Uterus (tissue), 4 donors: ENCODE data around the gene TTPAL. TPM values are rescaled to one million over a fixed set of nuclear protein-coding genes. Genes with fewer than 3 reads are reported as not detected.

ENCODE experiments used
- DNase-seq, 2 donors: peaks; one replicate each; pipeline ENCODE4 v3.0.0-alpha.2; 2019 to 2020
- H3K27ac ChIP-seq, 2 donors: fragments of 200-600 bp; sonication (generic); 1 replicate in 1 of 2; 2 replicates in 1 of 2; pipeline ENCODE4 v1.5.1; 2016 to 2018
- H3K27me3 ChIP-seq, 2 donors: fragments of 200-600 bp; sonication (generic); one replicate each; pipeline ENCODE4 v1.5.1; 2018 to 2019; ENCODE audit warnings: control low read depth in 1 of 2
- H3K36me3 ChIP-seq, 2 donors: fragments of 200-600 bp; sonication (generic); one replicate each; pipeline ENCODE4 v1.5.1; 2019; ENCODE audit warnings: control low read depth in 1 of 2
- H3K4me1 ChIP-seq, 2 donors: fragments of 200-600 bp; sonication (generic); one replicate each; pipeline ENCODE4 v1.5.1; 2018 to 2019; ENCODE audit warnings: control low read depth in 1 of 2
- H3K4me3 ChIP-seq, 2 donors: fragments of 200-600 bp; sonication (generic); 1 replicate in 1 of 2; 2 replicates in 1 of 2; pipeline ENCODE4 v1.5.1; 2018 to 2019; ENCODE audit warnings: mild to moderate bottlenecking in 1 of 2
- H3K9me3 ChIP-seq, 2 donors: fragments of 200-600 bp; sonication (generic); one replicate each; pipeline ENCODE4 v1.5.1; 2019; ENCODE audit warnings: control low read depth in 1 of 2
- CTCF ChIP-seq, 4 experiments: fragments of 200-600 bp in 2 of 4; fragments of 450-650 bp in 2 of 4; sonication (generic) in 2 of 4; IDR thresholded peaks; one replicate each; pipeline ENCODE4 v1.5.1; 2016 to 2019; ENCODE audit warnings: antibody characterized with exemption in 4 of 4, mild to moderate bottlenecking in 2 of 4, moderate library complexity in 1 of 4
- POLR2A ChIP-seq, 2 donors: fragments of 450-650 bp; IDR thresholded peaks; one replicate each; pipeline ENCODE4 v1.6.1; 2016; ENCODE audit warnings: antibody characterized with exemption in 2 of 2, mild to moderate bottlenecking in 1 of 2, moderate library complexity in 1 of 2
- intact Hi-C: fragments of 100-400 bp; cut with DNase I; formaldehyde crosslinking; loops from one replicate; pipeline ENCODE4 v1.15.1; 2023; ENCODE audit warnings: low total_unique reads
- total RNA-seq, 4 donors: library from RNA; depleted of rRNA in 3 of 4; stranded (reverse); fragments of >200 nt in 3 of 4; gene quantifications; one replicate each; pipeline versions ENCODE4 v1.1.0 to v1.2.4, GENCODE V29; 2014 to 2023
- donor health status: DM: yes; HTN: yes; CAD: no.

The TTPAL gene
- total RNA-seq, 4 donors from 2014 or later: 4.9 to 18.2 (median 10.0) TPM

GRCh38 chr20:44485830-44486198 lies 10.1 kb downstream of the TTPAL start:
- DNase-seq: no peak
- Histone ChIP-seq H3K4me3 (no peak overlapping the region), H3K36me3 (no peaks in the 10 kb centered on the region), H3K4me1 (no peaks in the 10 kb centered on the region), H3K27me3 (no peaks in the 10 kb centered on the region), H3K9me3 (no peaks in the 10 kb centered on the region), H3K27ac (peak overlapping the region; percentile 15 to 32)
- no peak for TF ChIP-seq CTCF (IDR thresholded peaks at IDR 0.05)
- no peak for TF ChIP-seq POLR2A (IDR thresholded peaks at IDR 0.05)
- intact Hi-C loops: no loop called here

GRCh38 chr20:44488551-44488950 lies 12.9 kb downstream of the TTPAL start:
- TF ChIP-seq POLR2A (IDR thresholded peaks at IDR 0.05) (no peak), CTCF (IDR thresholded peaks at IDR 0.05) (no peak)
- H3K4me3 ChIP-seq: no peak overlapping the region
- no peaks in the 10 kb centered on the region for H3K36me3 ChIP-seq

GRCh38 chr20:44489223-44489622 lies 13.5 kb downstream of the TTPAL start:
- Histone ChIP-seq H3K4me1 (no peaks in the 10 kb centered on the region), H3K9me3 (no peaks in the 10 kb centered on the region), H3K36me3 (no peaks in the 10 kb centered on the region), H3K27ac (no peak overlapping the region), H3K27me3 (no peaks in the 10 kb centered on the region), H3K4me3 (no peak overlapping the region)
- TF ChIP-seq CTCF (IDR thresholded peaks at IDR 0.05) (no peak), POLR2A (IDR thresholded peaks at IDR 0.05) (no peak)
- no peak for DNase-seq
- intact Hi-C loops: no loop called here

More at GRCh38 chr20:44488551-44488950, 12.9 kb downstream of the TTPAL start:
- DNase-seq: no peak
- intact Hi-C loops: no loop called here
- H3K9me3 ChIP-seq: no peaks in the 10 kb centered on the region
- no peak overlapping the region for H3K27ac ChIP-seq
- no peaks in the 10 kb centered on the region for H3K27me3 ChIP-seq
- no peaks in the 10 kb centered on the region for H3K4me1 ChIP-seq

GRCh38 chr20:44489931-44490330 lies 14.3 kb downstream of the TTPAL start:
- no peak for DNase-seq
- Histone ChIP-seq H3K36me3 (no peaks in the 10 kb centered on the region), H3K27ac (no peak overlapping the region), H3K9me3 (no peaks in the 10 kb centered on the region), H3K27me3 (no peaks in the 10 kb centered on the region), H3K4me3 (no peak overlapping the region), H3K4me1 (no peaks in the 10 kb centered on the region)
- intact Hi-C loops: no loop called here
- no peak for TF ChIP-seq POLR2A (IDR thresholded peaks at IDR 0.05)
- TF ChIP-seq CTCF (IDR thresholded peaks at IDR 0.05): no peak

- TF ChIP-seq POLR2A (IDR thresholded peaks at IDR 0.05) (no peak), CTCF (IDR thresholded peaks at IDR 0.05) (no peak)
- H3K27ac ChIP-seq: peak overlapping the region; percentile 17 to 50
- no peak for DNase-seq
- no peaks in the 10 kb centered on the region for H3K4me1 ChIP-seq
- no peaks in the 10 kb centered on the region for H3K36me3 ChIP-seq
- intact Hi-C loops: no loop called here
- no peaks in the 10 kb centered on the region for H3K27me3 ChIP-seq
- H3K4me3 ChIP-seq: no peak overlapping the region
- H3K9me3 ChIP-seq: no peaks in the 10 kb centered on the region
These were observed 16.1 kb downstream of the TTPAL start for GRCh38 chr20:44491635-44492395.
